ENCODE measurements around the gene UBASH3A.

The UBASH3A gene

GRCh38 chr21:42411891-42412635, 8.4 kb downstream of the UBASH3A start:
- no peak for DNase-seq

- DNase-seq: no peak
Observed at GRCh38 chr21:42412636-42412933, 8.9 kb downstream of the UBASH3A start.

- DNase-seq: no peak
Observed at GRCh38 chr21:42413093-42413492, 9.4 kb downstream of the UBASH3A start.

GRCh38 chr21:42413500-42413899, 9.8 kb downstream of the UBASH3A start:
- no peak for DNase-seq

GRCh38 chr21:42414066-42414465, 10.4 kb downstream of the UBASH3A start:
- no peak for DNase-seq

- DNase-seq: no peak
Observed at GRCh38 chr21:42414553-42414927, 10.8 kb downstream of the UBASH3A start.

GRCh38 chr21:42414928-42415769, 11.4 kb downstream of the UBASH3A start:
- DNase-seq: no peak

- DNase-seq: no peak
Observed at GRCh38 chr21:42417533-42417932, 13.8 kb downstream of the UBASH3A start.

GRCh38 chr21:42418886-42419285, 15.2 kb downstream of the UBASH3A start:
- DNase-seq: no peak

- DNase-seq: no peak
Observed at GRCh38 chr21:42419845-42420244, 16.1 kb downstream of the UBASH3A start.

GRCh38 chr21:42421018-42421793, 17.5 kb downstream of the UBASH3A start:
- no peak for DNase-seq

GRCh38 chr21:42423197-42423675, 19.5 kb downstream of the UBASH3A start:
- no peak for DNase-seq

- DNase-seq: no peak
Observed at GRCh38 chr21:42423685-42424084, 20.0 kb downstream of the UBASH3A start.

GRCh38 chr21:42424914-42425541, 21.3 kb downstream of the UBASH3A start:
- DNase-seq: no peak

GRCh38 chr21:42425591-42425990, 21.9 kb downstream of the UBASH3A start:
- DNase-seq: no peak

GRCh38 chr21:42426424-42426823, 22.7 kb downstream of the UBASH3A start:
- DNase-seq: no peak

- DNase-seq: no peak
Observed at GRCh38 chr21:42426876-42427480, 23.3 kb downstream of the UBASH3A start.

GRCh38 chr21:42427809-42428419, 24.2 kb downstream of the UBASH3A start:
- no peak for DNase-seq

- DNase-seq: no peak
Observed at GRCh38 chr21:42429021-42429420, 25.3 kb downstream of the UBASH3A start.

GRCh38 chr21:42429856-42430255, 26.2 kb downstream of the UBASH3A start:
- DNase-seq: no peak

- DNase-seq: no peak
Observed at GRCh38 chr21:42430521-42430920, 26.8 kb downstream of the UBASH3A start.

- no peak for DNase-seq
Observed at GRCh38 chr21:42431196-42431595, 27.5 kb downstream of the UBASH3A start.
